ENCODE data around the gene PRRT1.

Gene PRRT1

GRCh38 chr6:32173051-32173727, 21.4 kb upstream of the PRRT1 start:
- DNase-seq = no peak

GRCh38 chr6:32171234-32171633, 19.5 kb upstream of the PRRT1 start:
- no peak for DNase-seq

GRCh38 chr6:32170294-32170693, 18.6 kb upstream of the PRRT1 start:
- no peak for DNase-seq

- no peak for DNase-seq
Observed at GRCh38 chr6:32168807-32169591, 17.3 kb upstream of the PRRT1 start.

- no peak for DNase-seq
Observed at GRCh38 chr6:32168350-32168749, 16.6 kb upstream of the PRRT1 start.

- no peak for DNase-seq
Observed at GRCh38 chr6:32167761-32168262, 16.1 kb upstream of the PRRT1 start.

- no peak for DNase-seq
Observed at GRCh38 chr6:32167154-32167760, 15.5 kb upstream of the PRRT1 start.

GRCh38 chr6:32166411-32167061, 14.8 kb upstream of the PRRT1 start:
- no peak for DNase-seq

GRCh38 chr6:32164295-32164694, 12.6 kb upstream of the PRRT1 start, which contains the start of gene EGFL8:
EGFL8 (plus strand) TSS chr6:32164595; CDS start chr6:32166166, 1,571 bp downstream.
- no peak for DNase-seq

GRCh38 chr6:32163559-32164258, 12.0 kb upstream of the PRRT1 start:
- DNase-seq = no peak

- no peak for DNase-seq
Observed at GRCh38 chr6:32158052-32158451, 6.3 kb upstream of the PRRT1 start.

- no peak for DNase-seq
Observed at GRCh38 chr6:32156891-32157290, 5.2 kb upstream of the PRRT1 start.

- peak; percentile 59 to 82 for DNase-seq
Observed at GRCh38 chr6:32154514-32155161, 2.9 kb upstream of the PRRT1 start.

- peak; percentile 88 to 89 for DNase-seq
Observed at GRCh38 chr6:32153564-32154513, 2.1 kb upstream of the PRRT1 start, which contains the start of gene PPT2. PPT2 (plus strand) TSS chr6:32154141; CDS start chr6:32154595, 454 bp downstream.

GRCh38 chr6:32152769-32153563, 1.2 kb upstream of the PRRT1 start:
- no peak for DNase-seq

- peak; percentile 97 to 99 for DNase-seq
Observed at GRCh38 chr6:32151181-32151862, 417 bp downstream of the PRRT1 start.

GRCh38 chr6:32149932-32150870, 1.5 kb downstream of the PRRT1 start:
- no peak for DNase-seq

Data from NCI-H524 (cell line).